CD14-positive monocyte (primary cell): ENCODE results near the gene PTRHD1. TPM values are rescaled to one million over a fixed set of nuclear protein-coding genes. Genes with fewer than 3 reads are reported as not detected.

Experiments used
- DNase-seq, 3 donors: peaks; one replicate each; pipeline ENCODE4 v3.0.0-alpha.2; 2011 to 2022
- H2AFZ ChIP-seq: 2 replicates; pipeline ENCODE4 v1.6.0; 2012; ENCODE audit warnings: mild to moderate bottlenecking, low read depth, low read length, inconsistent platforms; ENCODE audit not compliant: insufficient read depth, poor library complexity, severe bottlenecking
- H3K27ac ChIP-seq, 2 donors: 1 replicate in 1 of 2; 2 replicates in 1 of 2; pipeline ENCODE4 v1.5.1; 2012 to 2013; ENCODE audit warnings: low read length in 2 of 2, control low read depth in 1 of 2, inconsistent platforms in 1 of 2, low read depth in 1 of 2, mild to moderate bottlenecking in 1 of 2
- H3K27me3 ChIP-seq, 2 donors: one replicate each; pipeline versions ENCODE4 v1.6.0 to v1.6.1; 2011 to 2013; ENCODE audit warnings: low read length in 2 of 2; ENCODE audit not compliant: control insufficient read depth in 2 of 2, insufficient read depth in 2 of 2
- H3K36me3 ChIP-seq, 2 donors: replicated peaks in 1 of 2; 1 replicate in 1 of 2; 2 replicates in 1 of 2; pipeline versions ENCODE4 v1.5.1 to v1.6.1; 2012 to 2013; ENCODE audit warnings: low read length in 2 of 2, control low read depth in 1 of 2, inconsistent platforms in 1 of 2, mild to moderate bottlenecking in 1 of 2; ENCODE audit not compliant: insufficient read depth in 2 of 2, control insufficient read depth in 1 of 2
- H3K4me1 ChIP-seq, 2 donors: 1 replicate in 1 of 2; 2 replicates in 1 of 2; pipeline versions ENCODE4 v1.5.1 to v1.6.1; 2012 to 2013; ENCODE audit warnings: low read length in 2 of 2, control low read depth in 1 of 2, inconsistent platforms in 1 of 2, mild to moderate bottlenecking in 1 of 2, moderate library complexity in 1 of 2; ENCODE audit not compliant: insufficient read depth in 2 of 2, control insufficient read depth in 1 of 2
- H3K4me2 ChIP-seq: replicated peaks from 2 replicates; pipeline ENCODE3; 2012; ENCODE audit warnings: low read length, moderate library complexity, mild to moderate bottlenecking; ENCODE audit not compliant: poor library complexity, severe bottlenecking; ENCODE audit errors: extremely low read depth
- H3K4me3 ChIP-seq, 3 experiments: fragments of 200-600 bp in 1 of 3; sonication (generic) in 1 of 3; replicated peaks in 1 of 3; 1 replicate in 2 of 3; 2 replicates in 1 of 3; pipeline ENCODE4 v1.5.1; 2011 to 2013; ENCODE audit warnings: low read length in 3 of 3, mild to moderate bottlenecking in 3 of 3, control low read depth in 2 of 3, low read depth in 2 of 3, inconsistent platforms in 1 of 3, moderate library complexity in 1 of 3
- H3K79me2 ChIP-seq: 2 replicates; pipeline ENCODE4 v1.6.0; 2012; ENCODE audit warnings: mild to moderate bottlenecking, control low read depth, inconsistent platforms, low read length, moderate library complexity; ENCODE audit not compliant: insufficient read depth
- H3K9ac ChIP-seq: 2 replicates; pipeline ENCODE4 v1.6.0; 2017; ENCODE audit warnings: low read length, mild to moderate bottlenecking; ENCODE audit not compliant: insufficient read depth, poor library complexity, severe bottlenecking
- H3K9me3 ChIP-seq, 2 donors: replicated peaks in 1 of 2; 1 replicate in 1 of 2; 2 replicates in 1 of 2; pipeline versions ENCODE4 v1.5.1 to v1.6.1; 2012 to 2013; ENCODE audit warnings: low read length in 2 of 2, control low read depth in 1 of 2; ENCODE audit not compliant: control insufficient read depth in 1 of 2, insufficient read depth in 1 of 2
- H4K20me1 ChIP-seq: 2 replicates; pipeline ENCODE4 v1.6.0; 2012; ENCODE audit warnings: mild to moderate bottlenecking, low read length, control low read depth, moderate library complexity; ENCODE audit not compliant: insufficient read depth
- H3K27ac Mint-ChIP-seq, 7 donors: one replicate each; pipeline ENCODE4 v1.8.0; 2020; ENCODE audit warnings: mild to moderate bottlenecking in 7 of 7, mixed read lengths in 7 of 7, moderate library complexity in 6 of 7, inconsistent platforms in 2 of 7
- H3K27me3 Mint-ChIP-seq, 3 donors: one replicate each; pipeline ENCODE4 v1.8.0; 2021 to 2022; ENCODE audit warnings: low read depth in 3 of 3, mild to moderate bottlenecking in 3 of 3, mixed read lengths in 3 of 3, moderate library complexity in 3 of 3, inconsistent platforms in 1 of 3
- H3K36me3 Mint-ChIP-seq, 2 donors: one replicate each; pipeline ENCODE4 v1.8.0; 2020; ENCODE audit warnings: mixed read lengths in 2 of 2, inconsistent platforms in 1 of 2, mild to moderate bottlenecking in 1 of 2
- H3K4me1 Mint-ChIP-seq: one replicate; pipeline ENCODE4 v1.8.0; 2020; ENCODE audit warnings: mild to moderate bottlenecking, mixed read lengths
- H3K4me3 Mint-ChIP-seq, 2 donors: one replicate each; pipeline ENCODE4 v1.8.0; 2020; ENCODE audit warnings: mild to moderate bottlenecking in 2 of 2, mixed read lengths in 2 of 2, moderate library complexity in 1 of 2
- H3K9me3 Mint-ChIP-seq, 7 donors: one replicate each; pipeline ENCODE4 v1.8.0; 2020 to 2022; ENCODE audit warnings: mixed read lengths in 7 of 7, mild to moderate bottlenecking in 6 of 7, moderate library complexity in 6 of 7, inconsistent platforms in 2 of 7
- WGBS: methylation state at CpG from one replicate; pipeline ENCODE4 v1.1.5; 2013; ENCODE audit warnings: missing lambda C conversion rate; ENCODE audit not compliant: insufficient coverage; 5-methylcytosine and 5-hydroxymethylcytosine counted together
- intact Hi-C, 2 donors: fragments of 100-400 bp; cut with micrococcal nuclease; formaldehyde crosslinking; loops; one replicate each; pipeline versions ENCODE4 v1.15.0 to v1.15.1; 2023
- polyA plus RNA-seq, 3 donors: library from polyadenylated mRNA; depleted of rRNA in 1 of 3; unstranded in 2 of 3; stranded (reverse) in 1 of 3; fragments of 300-500 nt in 2 of 3; fragments of >200 nt in 1 of 3; fragmentation: Illumina TruSeq in 2 of 3; gene quantifications; 1 replicate in 2 of 3; 2 replicates in 1 of 3; pipeline ENCODE4 v1.2.3, GENCODE V29; 2012 to 2021
- TF ChIP-seq, protein P1 (sequence below): fragments of 200-600 bp; IDR thresholded peaks from one replicate; pipeline ENCODE4 v1.8.0; 2022; ENCODE audit warnings: antibody characterized with exemption, mild to moderate bottlenecking

Gene PTRHD1
- polyA plus RNA-seq, 3 donors, result 20.3 to 86.2 (median 78.6) TPM

DNA sequence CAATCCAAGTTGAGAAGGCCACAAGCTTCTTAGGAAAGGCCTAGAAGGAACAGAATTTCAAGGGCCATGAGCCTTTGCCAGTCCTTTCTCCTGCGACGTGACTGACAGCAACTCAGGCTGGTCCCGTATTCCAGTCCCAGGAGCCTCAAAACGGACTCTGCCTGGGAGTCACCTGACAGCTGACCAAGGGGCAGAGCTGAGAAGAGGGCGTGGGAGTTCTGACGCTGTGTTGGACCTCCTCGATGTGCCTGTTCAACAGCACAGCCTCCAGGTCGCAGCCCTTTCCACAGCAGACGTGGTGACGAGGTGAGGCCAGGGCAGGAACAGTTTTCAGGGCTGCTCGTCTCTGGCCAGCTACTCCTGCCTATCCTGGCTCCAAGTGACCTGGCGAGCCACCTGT is 37.6 kb upstream of the PTRHD1 start:
- H3K9ac ChIP-seq, result no peak overlapping the region
- Mint-ChIP-seq H3K9me3 (no peaks in the 10 kb centered on the region), H3K4me3 (no peak overlapping the region), H3K4me1 (peaks cover 2% of the 10 kb centered on the region), H3K27ac (no peak overlapping the region), H3K36me3 (peaks cover 8 to 28% of the 10 kb centered on the region in 2 donors), H3K27me3 (peaks cover 0 to 1% (median 0%) of the 10 kb centered on the region in 3 donors)
- WGBS, result 96% methylated on average over 12 of the region's 12 CpGs
- intact Hi-C loops, result no loop called here
- H3K4me2 ChIP-seq, result no peak overlapping the region
- no peak overlapping the region for H3K4me3 ChIP-seq
- no peaks in the 10 kb centered on the region for H4K20me1 ChIP-seq
- H3K4me1 ChIP-seq, result no peaks in the 10 kb centered on the region
- no peak for DNase-seq
- H3K27me3 ChIP-seq, result no peaks in the 10 kb centered on the region
- peaks cover 2 to 4% of the 10 kb centered on the region in 2 donors for H3K36me3 ChIP-seq
- no peak overlapping the region for H2AFZ ChIP-seq
- no peaks in the 10 kb centered on the region for H3K79me2 ChIP-seq
- H3K27ac ChIP-seq, result no peak overlapping the region
- TF ChIP-seq, protein P1, sequence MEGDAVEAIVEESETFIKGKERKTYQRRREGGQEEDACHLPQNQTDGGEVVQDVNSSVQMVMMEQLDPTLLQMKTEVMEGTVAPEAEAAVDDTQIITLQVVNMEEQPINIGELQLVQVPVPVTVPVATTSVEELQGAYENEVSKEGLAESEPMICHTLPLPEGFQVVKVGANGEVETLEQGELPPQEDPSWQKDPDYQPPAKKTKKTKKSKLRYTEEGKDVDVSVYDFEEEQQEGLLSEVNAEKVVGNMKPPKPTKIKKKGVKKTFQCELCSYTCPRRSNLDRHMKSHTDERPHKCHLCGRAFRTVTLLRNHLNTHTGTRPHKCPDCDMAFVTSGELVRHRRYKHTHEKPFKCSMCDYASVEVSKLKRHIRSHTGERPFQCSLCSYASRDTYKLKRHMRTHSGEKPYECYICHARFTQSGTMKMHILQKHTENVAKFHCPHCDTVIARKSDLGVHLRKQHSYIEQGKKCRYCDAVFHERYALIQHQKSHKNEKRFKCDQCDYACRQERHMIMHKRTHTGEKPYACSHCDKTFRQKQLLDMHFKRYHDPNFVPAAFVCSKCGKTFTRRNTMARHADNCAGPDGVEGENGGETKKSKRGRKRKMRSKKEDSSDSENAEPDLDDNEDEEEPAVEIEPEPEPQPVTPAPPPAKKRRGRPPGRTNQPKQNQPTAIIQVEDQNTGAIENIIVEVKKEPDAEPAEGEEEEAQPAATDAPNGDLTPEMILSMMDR, result no peak
- H3K9me3 ChIP-seq, result no peaks in the 10 kb centered on the region

DNA sequence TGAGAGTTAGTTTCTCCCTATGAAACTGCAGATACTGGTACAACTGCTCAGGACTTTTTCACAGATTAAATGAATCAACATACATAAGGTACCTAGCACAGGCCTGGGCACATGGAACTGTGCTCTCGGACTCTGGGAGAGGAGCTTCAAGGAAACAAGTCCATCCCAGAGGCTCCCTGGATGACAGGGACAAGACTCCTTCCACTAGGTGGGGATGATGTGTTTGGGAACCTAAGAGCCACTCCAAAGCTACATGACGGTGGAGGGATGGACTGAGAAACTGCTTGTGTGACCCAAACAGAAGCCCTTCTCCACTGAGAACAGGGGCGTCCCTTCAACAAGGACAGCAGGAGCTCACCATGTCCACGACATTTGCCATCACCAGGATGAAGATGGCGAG is 37.2 kb upstream of the PTRHD1 start:
- Mint-ChIP-seq H3K27ac (no peak overlapping the region), H3K4me1 (peaks cover 2% of the 10 kb centered on the region), H3K27me3 (peaks cover 0 to 1% (median 0%) of the 10 kb centered on the region in 3 donors), H3K4me3 (no peak overlapping the region), H3K36me3 (peaks cover 10 to 29% of the 10 kb centered on the region in 2 donors), H3K9me3 (no peaks in the 10 kb centered on the region)
- no peak overlapping the region for H3K9ac ChIP-seq
- no peaks in the 10 kb centered on the region for H3K9me3 ChIP-seq
- H3K79me2 ChIP-seq, result no peaks in the 10 kb centered on the region
- no peaks in the 10 kb centered on the region for H3K27me3 ChIP-seq
- H2AFZ ChIP-seq, result no peak overlapping the region
- no peaks in the 10 kb centered on the region for H4K20me1 ChIP-seq
- intact Hi-C loops, result no loop called here
- H3K4me1 ChIP-seq, result no peaks in the 10 kb centered on the region
- no peak for DNase-seq
- peaks cover 2 to 4% of the 10 kb centered on the region in 2 donors for H3K36me3 ChIP-seq
- H3K4me2 ChIP-seq, result no peak overlapping the region
- TF ChIP-seq, protein P1, result no peak
- no peak overlapping the region for H3K27ac ChIP-seq
- WGBS, result 100% methylated on average over 3 of the region's 5 CpGs
- no peak overlapping the region for H3K4me3 ChIP-seq
